Peyer's patch (tissue), 4 donors: ENCODE measurements around the gene MMP24OS. TPM values are rescaled to one million over a fixed set of nuclear protein-coding genes. Genes with fewer than 3 reads are reported as not detected.

Experiments used
- DNase-seq, 3 donors: peaks; one replicate each; pipeline ENCODE4 v3.0.0-alpha.2; 2017 to 2019
- H3K27ac ChIP-seq, 4 donors: fragments of 200-600 bp; sonication (generic); one replicate each; pipeline ENCODE4 v1.5.1; 2016 to 2019
- H3K27me3 ChIP-seq, 2 donors: fragments of 200-600 bp; sonication (generic); one replicate each; pipeline ENCODE4 v1.5.1; 2019
- H3K36me3 ChIP-seq, 3 donors: fragments of 200-600 bp; sonication (generic); one replicate each; pipeline ENCODE4 v1.5.1; 2016 to 2019
- H3K4me1 ChIP-seq, 4 donors: fragments of 200-600 bp; sonication (generic); one replicate each; pipeline ENCODE4 v1.5.1; 2016 to 2019
- H3K4me3 ChIP-seq, 4 donors: fragments of 200-600 bp; sonication (generic); 1 replicate in 3 of 4; 2 replicates in 1 of 4; pipeline ENCODE4 v1.5.1; 2016 to 2019; ENCODE audit warnings: mild to moderate bottlenecking in 1 of 4
- H3K9me3 ChIP-seq, 4 donors: fragments of 200-600 bp; sonication (generic); one replicate each; pipeline ENCODE4 v1.5.1; 2016 to 2019; ENCODE audit warnings: mild to moderate bottlenecking in 1 of 4
- CTCF ChIP-seq, 6 experiments: fragments of 450-650 bp in 4 of 6; fragments of 200-600 bp in 2 of 6; sonication (generic) in 1 of 6; IDR thresholded peaks; one replicate each; pipeline ENCODE4 v1.5.1; 2017 to 2019; ENCODE audit warnings: antibody characterized with exemption in 6 of 6, mild to moderate bottlenecking in 3 of 6, moderate library complexity in 1 of 6
- POLR2A ChIP-seq, 2 donors: fragments of 450-650 bp; IDR thresholded peaks; one replicate each; pipeline ENCODE4 v1.5.1; 2017; ENCODE audit warnings: antibody characterized with exemption in 2 of 2, mild to moderate bottlenecking in 2 of 2, moderate library complexity in 2 of 2
- total RNA-seq, 4 donors: library from RNA; depleted of rRNA; stranded (reverse); fragments of >200 nt; gene quantifications; one replicate each; pipeline ENCODE4 v1.1.0, GENCODE V29; 2016

Gene MMP24OS
- total RNA-seq, 4 donors from 2014 or later, result 23.1 to 86.1 (median 58.6) TPM

- H3K27ac ChIP-seq, result peak overlapping the region in 1 of 4 donors; percentile 97
Observed at GRCh38 chr20:35320396-35321126, 42.6 kb upstream of the MMP24OS start.

GRCh38 chr20:35319871-35320197 is 41.9 kb upstream of the MMP24OS start:
- no peak for DNase-seq
- peak overlapping the region in 3 of 4 donors; percentile 55 to 97 (median 86) for H3K27ac ChIP-seq

More at GRCh38 chr20:35320396-35321126, 42.6 kb upstream of the MMP24OS start:
- peaks cover 0 to 20% (median 2%) of the 10 kb centered on the region in 4 donors for H3K4me1 ChIP-seq
- H3K27me3 ChIP-seq, result no peaks in the 10 kb centered on the region
- no peak for DNase-seq
- no peak overlapping the region for H3K4me3 ChIP-seq
- H3K9me3 ChIP-seq, result no peaks in the 10 kb centered on the region
- H3K36me3 ChIP-seq, result no peaks in the 10 kb centered on the region
- no peak for TF ChIP-seq CTCF (IDR thresholded peaks at IDR 0.05)
- no peak for TF ChIP-seq POLR2A (IDR thresholded peaks at IDR 0.05)

GRCh38 chr20:35319192-35319870 is 41.4 kb upstream of the MMP24OS start:
- TF ChIP-seq CTCF (IDR thresholded peaks at IDR 0.05) (no peak), POLR2A (IDR thresholded peaks at IDR 0.05) (no peak)
- Histone ChIP-seq H3K36me3 (no peaks in the 10 kb centered on the region), H3K4me1 (peaks cover 0 to 16% (median 2%) of the 10 kb centered on the region in 4 donors), H3K4me3 (no peak overlapping the region), H3K9me3 (no peaks in the 10 kb centered on the region), H3K27me3 (no peaks in the 10 kb centered on the region), H3K27ac (peak overlapping the region in 3 of 4 donors; percentile 55 to 97 (median 86))
- DNase-seq, result peak in 1 of 3 donors; percentile 71

More at GRCh38 chr20:35319871-35320197, 41.9 kb upstream of the MMP24OS start:
- H3K4me1 ChIP-seq, result peaks cover 0 to 16% (median 2%) of the 10 kb centered on the region in 4 donors
- H3K4me3 ChIP-seq, result no peak overlapping the region
- no peaks in the 10 kb centered on the region for H3K27me3 ChIP-seq
- H3K36me3 ChIP-seq, result no peaks in the 10 kb centered on the region
- TF ChIP-seq POLR2A (IDR thresholded peaks at IDR 0.05) (no peak), CTCF (IDR thresholded peaks at IDR 0.05) (no peak)
- no peaks in the 10 kb centered on the region for H3K9me3 ChIP-seq

- Histone ChIP-seq H3K27ac (peak overlapping the region in 3 of 4 donors; percentile 55 to 97 (median 86)), H3K27me3 (no peaks in the 10 kb centered on the region), H3K9me3 (no peaks in the 10 kb centered on the region), H3K4me1 (peaks cover 0 to 16% (median 2%) of the 10 kb centered on the region in 4 donors), H3K4me3 (no peak overlapping the region), H3K36me3 (no peaks in the 10 kb centered on the region)
- DNase-seq, result peak in 2 of 3 donors; percentile 73 to 84
- peak in 1 of 6 experiments; percentile 7 for TF ChIP-seq CTCF (IDR thresholded peaks at IDR 0.05)
- TF ChIP-seq POLR2A (IDR thresholded peaks at IDR 0.05), result peak; percentile 60 to 78
Observed at GRCh38 chr20:35318502-35319157, 40.7 kb upstream of the MMP24OS start.

GRCh38 chr20:35317416-35318210 is 39.7 kb upstream of the MMP24OS start:
- Histone ChIP-seq H3K36me3 (no peaks in the 10 kb centered on the region), H3K4me1 (peaks cover 0 to 16% (median 2%) of the 10 kb centered on the region in 4 donors), H3K27me3 (no peaks in the 10 kb centered on the region), H3K9me3 (no peaks in the 10 kb centered on the region), H3K27ac (peak overlapping the region in 3 of 4 donors; percentile 55 to 97 (median 86)), H3K4me3 (no peak overlapping the region)
- TF ChIP-seq CTCF (IDR thresholded peaks at IDR 0.05), result no peak
- no peak for TF ChIP-seq POLR2A (IDR thresholded peaks at IDR 0.05)
- DNase-seq, result no peak
